Cardiac septum (tissue), 1 donor: ENCODE results near the gene SYT8. TPM values are rescaled to one million over a fixed set of nuclear protein-coding genes. Genes with fewer than 3 reads are reported as not detected.
"Not testable (repeated sequence)": the region's sequence is repeated elsewhere in the genome, so short reads cannot be mapped to it uniquely, and the experiment has no call there.

Experiments used
- DNase-seq: peaks from one replicate; pipeline ENCODE4 v3.0.0-alpha.2; 2020; ENCODE audit warnings: low spot score
- intact Hi-C: fragments of 100-400 bp; cut with DNase I; formaldehyde crosslinking; loops from one replicate; pipeline ENCODE4 v1.14.0; 2022
- long read RNA-seq: library from polyadenylated mRNA; unstranded; transcript quantifications from one replicate; pipeline ENCODE4 v2.0.0, GENCODE V29; 2021
- total RNA-seq: library from RNA; stranded (reverse); fragmentation: NEBNext Ultra II Directional; extraction: Animal tissue kit (Norgen Biotek cat#: 25700); gene quantifications from one replicate; pipeline ENCODE4 v1.2.1, GENCODE V29; 2021
- donor health status: DM: no; HTN: no; CAD: no.

The SYT8 gene
- not detected for total RNA-seq
- long read RNA-seq, result 0 reads

GRCh38 chr11:1834779-1835670, at the start of gene SYT8:
SYT8 (plus strand) TSS chr11:1834990; CDS start chr11:1835106, 116 bp downstream.
- DNase-seq, result no peak
- intact Hi-C loops, result loop anchor here (5.0 kb wide), 2 partner anchors 47 to 107 kb away; no protein-coding TSS in a partner anchor

- DNase-seq, result no peak
- intact Hi-C loops, result no loop called here
Observed at GRCh38 chr11:1785749-1786413, 48.9 kb upstream of the SYT8 start.

GRCh38 chr11:1786466-1786865, 48.3 kb upstream of the SYT8 start:
- intact Hi-C loops, result no loop called here
- no peak for DNase-seq

- DNase-seq, result no peak
- intact Hi-C loops, result no loop called here
Observed at GRCh38 chr11:1791912-1792311, 42.9 kb upstream of the SYT8 start.

GRCh38 chr11:1792461-1792860, 42.3 kb upstream of the SYT8 start:
- intact Hi-C loops, result no loop called here
- DNase-seq, result no peak

GRCh38 chr11:1793081-1793480, 41.7 kb upstream of the SYT8 start:
- intact Hi-C loops, result no loop called here

GRCh38 chr11:1796413-1797011, 38.3 kb upstream of the SYT8 start:
- no peak for DNase-seq
- intact Hi-C loops, result no loop called here

More at GRCh38 chr11:1793081-1793480, 41.7 kb upstream of the SYT8 start:
- DNase-seq, result no peak

- intact Hi-C loops, result no loop called here
- no peak for DNase-seq
Observed at GRCh38 chr11:1797391-1798125, 37.2 kb upstream of the SYT8 start.

- DNase-seq, result no peak
- intact Hi-C loops, result no loop called here
Observed at GRCh38 chr11:1803246-1803645, 31.5 kb upstream of the SYT8 start.

GRCh38 chr11:1803835-1804519, 30.8 kb upstream of the SYT8 start:
- DNase-seq, intact Hi-C loops: not testable (repeated sequence)

- intact Hi-C loops, result no loop called here
- DNase-seq, result no peak
Observed at GRCh38 chr11:1805525-1805924, 29.3 kb upstream of the SYT8 start.

GRCh38 chr11:1807264-1807995, 27.4 kb upstream of the SYT8 start:
- intact Hi-C loops, result no loop called here
- no peak for DNase-seq

- intact Hi-C loops, result no loop called here
Observed at GRCh38 chr11:1810761-1811160, 24.0 kb upstream of the SYT8 start.

GRCh38 chr11:1812274-1812673, 22.5 kb upstream of the SYT8 start:
- intact Hi-C loops, result no loop called here
- no peak for DNase-seq

More at GRCh38 chr11:1810761-1811160, 24.0 kb upstream of the SYT8 start:
- DNase-seq, result no peak

GRCh38 chr11:1812801-1813200, 22.0 kb upstream of the SYT8 start:
- intact Hi-C loops, result no loop called here
- no peak for DNase-seq

- intact Hi-C loops, DNase-seq: not testable (repeated sequence)
Observed at GRCh38 chr11:1813356-1813755, 21.4 kb upstream of the SYT8 start.

- DNase-seq, result no peak
- intact Hi-C loops, result no loop called here
Observed at GRCh38 chr11:1814691-1815090, 20.1 kb upstream of the SYT8 start.

GRCh38 chr11:1815311-1815710, 19.5 kb upstream of the SYT8 start:
- intact Hi-C loops, result no loop called here

More at GRCh38 chr11:1815311-1815710, 19.5 kb upstream of the SYT8 start:
- DNase-seq, result no peak
